ENCODE data around the gene CEP104. TPM values are rescaled to one million over a fixed set of nuclear protein-coding genes. Genes with fewer than 3 reads are reported as not detected.

Gene CEP104
- total RNA-seq, 2 experiments from 2014 or later = 36.6 to 41.6 TPM

DNA sequence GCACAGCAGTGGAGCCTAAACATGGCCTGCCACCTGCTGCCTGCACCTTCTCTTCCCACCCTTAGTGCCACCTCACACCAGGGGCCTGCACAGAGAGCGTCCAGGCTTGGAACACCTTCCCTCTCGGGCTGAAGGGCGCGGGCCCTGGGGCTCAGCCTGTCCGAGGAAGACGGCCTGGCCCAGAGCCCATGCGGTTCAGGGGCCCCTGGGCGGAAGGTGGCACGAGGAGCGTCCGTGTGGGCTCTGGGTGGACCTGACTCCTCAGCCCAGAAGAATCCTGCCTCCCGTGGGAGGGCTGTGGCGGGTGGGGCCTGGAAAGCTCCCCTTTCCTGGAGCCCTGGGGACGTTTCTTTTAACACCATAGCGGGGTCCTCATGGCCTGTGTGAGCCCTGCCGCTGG, 19.7 kb upstream of the CEP104 start:
- CTCF ChIA-PET = no interaction called here
- POLR2A ChIA-PET = no interaction called here

DNA sequence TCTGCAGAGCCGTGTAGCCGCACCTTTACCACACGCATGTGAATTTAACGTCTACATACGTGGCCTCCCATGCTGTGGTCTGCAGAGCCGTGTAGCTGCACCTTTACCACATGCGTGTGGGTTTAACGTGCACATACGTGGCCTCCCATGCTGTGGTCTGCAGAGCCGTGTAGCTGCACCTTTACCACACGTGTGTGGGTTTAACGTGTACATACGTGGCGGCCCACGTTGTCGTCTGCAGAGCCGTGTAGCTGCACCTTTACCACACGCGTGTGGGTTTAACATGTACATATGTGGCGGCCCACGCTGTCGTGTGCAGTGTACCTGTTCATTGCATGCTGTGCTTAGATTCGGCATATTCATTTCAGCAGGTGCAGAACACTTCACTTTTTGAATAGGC, 17.7 kb upstream of the CEP104 start:
- ChIA-PET POLR2A (no interaction called here), CTCF (no interaction called here)

DNA sequence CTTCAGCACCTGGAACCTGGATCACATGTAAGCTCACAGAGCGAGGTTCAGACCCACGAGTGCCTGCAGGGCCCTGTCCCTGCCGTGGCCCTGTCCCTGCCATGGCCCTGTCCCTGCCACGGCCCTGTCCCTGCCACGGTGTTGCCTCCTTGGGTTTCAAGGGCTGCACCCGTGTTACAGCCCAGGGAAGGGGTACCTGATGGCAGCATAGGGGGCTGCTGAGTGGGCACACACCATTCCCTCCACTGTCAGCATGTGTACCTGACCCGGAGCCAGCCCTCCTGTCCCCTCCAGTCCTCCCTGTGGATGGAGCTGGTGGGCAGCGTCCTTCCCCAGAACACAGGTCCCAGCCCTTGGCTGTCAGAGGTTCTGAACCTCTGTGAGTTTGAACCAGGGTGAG, 15.5 kb upstream of the CEP104 start:
- ChIA-PET CTCF (no interaction called here), POLR2A (no interaction called here)

DNA sequence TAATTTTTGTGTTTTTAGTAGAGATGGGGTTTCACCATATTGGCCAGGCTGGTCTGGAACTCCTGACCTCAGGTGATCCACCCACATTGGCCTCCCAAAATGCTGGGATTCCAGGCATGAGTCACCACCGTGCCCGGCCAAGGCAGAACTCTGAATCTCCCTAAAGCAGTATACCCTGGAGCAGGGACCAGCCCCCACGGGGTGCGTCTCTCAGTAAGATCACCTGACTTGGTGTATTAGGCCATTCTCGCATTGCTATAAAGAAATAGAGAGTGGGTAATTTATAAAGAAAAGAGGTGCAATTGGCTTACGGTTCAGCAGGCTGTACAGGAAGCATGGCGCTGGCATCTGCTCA, 14.4 kb upstream of the CEP104 start:
- CTCF ChIA-PET = no interaction called here
- POLR2A ChIA-PET = no interaction called here

DNA sequence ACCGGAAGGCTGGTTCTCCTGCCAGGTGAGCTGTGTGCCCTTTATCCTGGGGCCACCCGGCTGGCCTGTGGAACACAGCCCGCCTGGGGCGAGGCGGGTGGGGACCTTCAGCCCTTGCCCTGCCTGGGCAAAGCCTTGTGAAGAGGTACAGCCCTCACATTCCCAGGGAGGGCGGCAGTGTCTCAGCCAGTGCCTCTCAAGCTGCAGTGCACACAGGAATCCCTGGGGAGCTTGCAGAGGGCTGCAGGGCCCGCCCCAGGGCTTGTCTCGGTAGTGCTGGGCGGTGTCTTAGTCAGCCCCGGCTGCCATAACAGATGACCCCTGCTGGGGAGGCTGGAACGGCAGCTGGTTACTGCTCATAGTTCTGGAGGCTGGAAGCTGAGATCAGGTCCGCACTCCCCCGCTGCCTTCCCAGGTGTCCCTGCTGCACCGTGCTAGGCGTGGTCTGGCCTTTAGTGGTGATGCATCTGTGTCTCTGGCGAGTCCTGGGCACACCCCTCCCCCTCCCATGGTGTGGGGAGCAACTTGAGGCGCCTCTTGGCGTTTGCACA, 12.8 kb upstream of the CEP104 start:
- CTCF ChIA-PET = no interaction called here
- POLR2A ChIA-PET = no interaction called here

DNA sequence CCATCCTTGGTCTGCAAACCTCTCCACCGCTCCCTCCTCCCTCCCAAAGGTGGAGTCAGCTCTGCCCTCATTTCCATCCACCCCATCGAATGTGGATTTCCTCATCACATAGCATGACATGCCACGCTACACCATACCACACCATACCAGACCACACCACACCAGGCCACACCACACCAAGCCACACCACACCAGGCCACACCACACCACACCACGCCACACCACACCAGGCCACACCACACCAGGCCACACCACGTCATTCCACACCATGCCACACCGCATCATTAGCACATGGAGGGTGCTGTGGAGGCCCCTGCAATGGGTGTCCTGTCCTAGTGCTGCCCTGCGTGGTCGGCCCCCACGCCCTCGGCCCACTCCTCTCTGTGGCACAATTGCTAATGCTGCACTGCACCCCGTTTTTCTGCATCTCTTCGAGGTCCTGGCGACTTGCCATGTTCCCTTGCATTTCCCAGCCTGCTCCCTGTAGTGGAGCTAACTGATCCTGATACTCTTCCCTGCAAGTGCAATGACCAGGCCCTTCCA, 11.5 kb upstream of the CEP104 start:
- ChIA-PET CTCF (no interaction called here), POLR2A (no interaction called here)

DNA sequence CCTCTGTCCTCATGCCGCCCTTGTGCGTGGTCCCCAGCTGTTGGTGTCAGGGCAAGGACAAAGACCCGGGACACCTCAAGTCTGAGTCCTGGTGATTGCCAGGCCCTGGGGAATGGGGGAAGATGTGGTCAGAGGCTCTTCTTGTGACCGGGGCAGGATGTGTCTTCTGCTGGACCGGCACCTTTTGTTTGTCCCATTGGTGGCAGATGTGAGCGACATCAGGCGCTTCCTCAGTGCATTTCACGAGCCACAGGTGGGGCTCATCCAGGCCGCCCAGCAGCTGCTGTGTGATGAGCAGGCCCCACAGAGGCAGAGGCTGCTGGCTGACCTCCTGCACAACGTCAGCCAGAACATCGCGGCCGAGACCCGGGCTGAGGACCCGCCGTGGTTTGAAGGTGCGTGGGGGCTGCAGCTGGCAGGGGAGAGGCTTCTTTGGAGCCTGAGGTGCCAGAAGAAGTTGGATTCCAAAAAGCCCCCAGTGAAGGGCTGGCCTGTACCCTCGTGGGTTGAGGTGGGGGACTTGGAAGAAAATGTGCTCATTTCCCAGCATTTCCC, 8.7 kb upstream of the CEP104 start:
- CTCF ChIA-PET = no interaction called here
- POLR2A ChIA-PET = no interaction called here

DNA sequence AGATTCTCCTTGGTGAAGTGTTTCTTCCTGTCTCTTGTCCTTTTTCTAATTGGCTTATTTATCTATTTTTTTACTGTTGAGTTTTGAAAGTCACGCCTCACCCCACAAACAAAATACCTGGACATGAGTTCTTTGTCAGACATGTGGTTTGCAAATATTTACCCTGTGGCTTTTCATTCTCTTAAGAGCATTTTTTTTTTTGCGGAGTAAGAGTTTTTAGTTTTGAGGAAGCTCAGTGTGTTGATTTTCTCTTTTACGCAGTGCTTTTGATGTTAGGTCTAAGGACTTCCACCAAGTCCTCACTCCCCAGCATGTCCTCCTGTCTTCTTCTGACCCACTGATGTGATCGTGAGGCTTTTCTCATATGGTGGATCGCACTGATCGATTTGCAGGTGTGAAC, 7.9 kb upstream of the CEP104 start:
- CTCF ChIA-PET = no interaction called here
- POLR2A ChIA-PET = no interaction called here

DNA sequence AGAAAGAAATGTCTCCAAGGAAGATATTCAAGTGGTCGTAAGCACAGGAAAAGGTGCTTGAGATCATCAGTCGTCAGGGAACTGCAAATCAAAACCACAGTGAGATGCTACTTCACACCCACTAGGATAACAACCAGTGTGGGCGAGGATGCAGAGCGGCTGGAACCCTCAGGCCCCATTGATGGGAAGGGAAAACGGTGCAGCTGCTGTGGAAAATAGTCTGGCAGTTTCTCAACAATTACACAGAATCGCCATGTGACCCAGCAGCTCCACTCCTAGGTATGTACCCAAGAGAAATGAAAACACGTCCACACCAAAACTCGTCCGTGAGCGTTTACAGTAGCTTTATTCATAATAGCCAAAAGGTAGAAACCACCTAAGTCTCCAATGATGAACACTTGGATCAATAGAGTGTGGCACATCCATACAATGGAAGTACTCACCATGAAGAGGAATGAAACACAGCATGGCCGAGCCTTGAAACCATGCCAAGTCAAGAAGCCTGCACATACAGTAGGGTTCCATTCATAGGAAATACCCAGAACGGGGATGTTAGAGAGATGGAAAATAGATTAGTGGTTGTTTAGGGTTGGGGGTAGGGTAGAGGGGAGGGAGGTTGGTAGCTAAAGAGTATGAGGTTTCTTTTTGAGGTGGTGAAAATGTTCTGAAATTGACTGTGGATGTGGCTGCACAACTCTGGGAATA, 6.4 kb upstream of the CEP104 start:
- POLR2A ChIA-PET = no interaction called here
- CTCF ChIA-PET = no interaction called here

DNA sequence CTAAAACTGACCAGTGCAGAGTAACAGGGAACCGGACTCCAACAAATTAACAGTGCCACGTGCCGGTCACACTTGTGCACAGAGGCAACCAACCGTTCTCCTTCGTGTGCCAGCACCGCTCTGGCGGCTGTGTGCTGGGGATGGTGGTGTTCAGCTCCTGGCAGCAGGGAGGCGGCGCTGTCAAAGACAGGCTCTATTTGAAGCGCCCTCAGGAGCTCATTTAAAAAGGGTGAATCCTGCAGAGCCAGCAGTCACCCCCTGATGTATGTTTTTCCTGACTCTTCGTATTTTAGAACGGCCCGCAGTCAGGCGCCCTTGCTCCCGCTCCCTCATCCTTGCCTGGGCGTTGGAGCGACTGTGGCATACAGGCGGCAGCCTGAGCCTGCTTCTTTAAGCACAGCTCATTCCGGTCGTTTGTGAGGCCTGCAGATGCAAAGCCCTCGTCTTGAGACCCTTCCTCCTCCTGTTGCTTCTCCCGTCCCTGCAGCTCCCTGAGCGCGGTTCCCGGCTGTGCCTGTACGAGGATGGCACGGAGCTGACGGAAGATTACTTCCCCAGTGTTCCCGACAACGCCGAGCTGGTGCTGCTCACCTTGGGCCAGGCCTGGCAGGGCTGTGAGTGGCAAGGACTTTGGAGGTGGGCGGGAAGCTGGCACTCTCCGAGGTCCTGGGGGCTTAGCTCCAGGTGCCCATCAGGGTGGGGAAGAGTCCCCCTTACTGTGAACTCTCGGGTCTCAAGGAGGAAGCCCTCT, 1.4 kb upstream of the CEP104 start:
- POLR2A ChIA-PET = interaction anchor here (1.6 kb wide), 1 partner anchor 41 kb away, joined by 10 read pairs; the partner anchor contains the start of gene C1orf174
- CTCF ChIA-PET = interaction anchor here (1.2 to 2.1 kb wide), 3 partner anchors 32 to 49 kb away, joined by 4 to 6 read pairs (median 6); partner anchors contain the start of gene C1orf174

DNA sequence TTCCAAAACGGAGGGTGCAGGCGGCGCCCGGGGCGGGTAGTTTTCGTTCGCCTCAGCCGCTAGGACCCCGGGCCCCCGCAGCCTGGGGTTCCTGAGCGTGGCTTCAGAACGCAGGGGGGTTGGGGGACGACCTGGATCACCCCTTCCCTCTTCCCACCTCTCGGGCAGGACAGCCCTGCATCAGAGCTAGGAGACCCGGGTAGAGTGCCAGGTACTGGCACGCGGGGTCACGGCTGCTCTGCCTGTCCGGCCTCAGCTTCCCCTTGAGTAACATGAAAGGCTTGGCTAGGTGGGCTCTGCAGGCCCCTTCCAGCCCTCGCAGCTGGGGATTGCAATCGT, 749 bp upstream of the CEP104 start:
- CTCF ChIA-PET = interaction anchor here (0.8 to 2.1 kb wide), 3 partner anchors 42 to 49 kb away, joined by 3 to 6 read pairs (median 6); partner anchors contain the start of gene C1orf174
- POLR2A ChIA-PET = interaction anchor here (1.6 kb wide), 1 partner anchor 42 kb away, joined by 10 read pairs; the partner anchor contains the start of gene C1orf174

DNA sequence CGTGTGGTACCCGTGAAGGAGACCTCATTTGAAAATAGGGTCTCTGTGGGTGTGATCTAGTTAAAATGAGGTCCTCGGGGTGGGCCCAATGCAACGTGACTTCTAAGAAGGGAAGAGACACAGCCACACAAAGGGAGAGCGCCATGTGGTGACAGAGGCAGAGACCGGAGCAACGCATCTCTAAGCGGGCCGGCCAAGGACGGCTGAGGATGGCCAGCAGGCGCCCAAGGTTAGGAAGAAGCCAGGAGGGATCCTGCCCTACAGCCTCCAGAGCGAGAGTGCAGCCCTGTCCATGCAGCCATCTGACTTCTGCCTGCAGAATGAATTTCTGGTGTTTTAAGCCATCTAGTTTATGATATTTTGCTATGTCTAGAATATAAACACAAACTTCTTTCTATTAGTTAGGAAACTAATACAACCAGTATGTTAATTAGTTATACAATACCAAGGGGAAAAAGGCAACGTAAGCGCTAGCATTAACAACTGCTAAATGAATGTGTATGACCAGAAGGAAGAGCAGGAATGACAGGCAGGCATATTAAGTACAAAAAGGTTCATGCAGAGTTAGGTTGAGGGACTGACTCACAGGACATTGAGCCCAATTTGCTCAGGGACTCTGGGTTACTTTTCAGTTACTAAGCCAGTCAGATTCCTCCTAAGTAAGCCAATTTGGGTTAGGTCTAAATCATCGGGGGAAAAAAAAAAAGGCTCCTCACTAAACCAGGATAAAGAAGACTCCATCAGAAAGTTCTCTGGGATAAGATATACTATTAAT, 4.1 kb downstream of the CEP104 start:
- POLR2A ChIA-PET = no interaction called here

DNA sequence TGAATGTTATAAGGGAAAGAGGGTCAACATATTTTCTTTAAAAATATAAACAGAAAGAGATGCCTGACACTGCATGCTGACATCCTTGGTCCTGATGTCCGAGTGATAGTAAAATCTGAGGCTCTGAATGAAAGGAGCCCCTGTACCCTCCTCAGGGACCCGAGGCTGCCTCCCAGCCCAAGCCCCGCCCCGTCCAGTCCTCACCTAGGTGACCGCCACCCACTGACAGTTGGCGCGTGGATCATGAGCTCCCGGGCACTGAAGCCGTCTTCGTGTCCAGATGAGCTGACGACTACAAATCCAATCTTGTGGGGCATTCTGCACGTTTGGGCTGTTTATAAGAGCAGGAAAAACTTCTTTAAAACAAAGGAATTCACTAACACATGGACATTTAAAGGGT, 4.9 kb downstream of the CEP104 start:
- POLR2A ChIA-PET = no interaction called here
- CTCF ChIA-PET = no interaction called here

More for the DNA sequence above, 4.1 kb downstream of the CEP104 start:
- CTCF ChIA-PET = no interaction called here

DNA sequence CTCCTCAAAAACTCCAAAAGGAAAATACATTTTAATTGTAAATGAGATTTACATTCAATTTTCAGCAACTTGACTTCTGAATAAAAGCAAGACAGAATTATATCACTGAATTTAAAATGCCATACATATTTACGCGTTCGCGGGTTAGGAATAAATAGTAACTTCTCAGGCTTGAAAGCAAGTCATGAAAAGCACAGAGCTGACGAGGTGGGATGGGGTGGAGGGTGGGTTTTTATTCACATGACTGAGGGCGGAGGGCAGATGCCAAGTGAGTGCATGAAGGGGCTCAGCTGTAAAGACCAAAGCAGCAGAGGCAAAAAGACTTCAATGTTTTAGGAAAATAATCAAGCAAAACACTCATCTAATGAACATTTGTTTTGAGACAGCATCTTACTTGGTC, 5.7 kb downstream of the CEP104 start:
- POLR2A ChIA-PET = no interaction called here
- CTCF ChIA-PET = no interaction called here

DNA sequence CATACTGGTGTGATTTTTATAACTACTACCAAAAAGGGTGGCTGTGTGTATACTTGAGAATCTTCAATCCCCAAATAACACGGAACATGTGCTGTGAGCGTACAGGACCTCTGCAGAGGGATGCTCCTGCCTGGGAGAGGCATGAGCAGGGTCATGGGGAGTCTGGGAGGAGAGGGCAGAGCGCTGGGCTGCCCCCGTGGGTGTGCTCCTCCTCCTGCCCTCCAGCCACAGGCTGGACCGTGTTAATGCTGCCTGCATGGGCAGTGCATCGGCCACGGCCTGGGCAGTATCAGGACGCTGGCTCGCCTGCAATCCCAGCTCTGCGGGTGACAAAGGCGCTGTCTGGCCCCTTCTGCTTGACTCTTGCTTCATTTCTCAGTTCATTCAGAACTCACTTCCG, 6.2 kb downstream of the CEP104 start:
- CTCF ChIA-PET = no interaction called here

DNA sequence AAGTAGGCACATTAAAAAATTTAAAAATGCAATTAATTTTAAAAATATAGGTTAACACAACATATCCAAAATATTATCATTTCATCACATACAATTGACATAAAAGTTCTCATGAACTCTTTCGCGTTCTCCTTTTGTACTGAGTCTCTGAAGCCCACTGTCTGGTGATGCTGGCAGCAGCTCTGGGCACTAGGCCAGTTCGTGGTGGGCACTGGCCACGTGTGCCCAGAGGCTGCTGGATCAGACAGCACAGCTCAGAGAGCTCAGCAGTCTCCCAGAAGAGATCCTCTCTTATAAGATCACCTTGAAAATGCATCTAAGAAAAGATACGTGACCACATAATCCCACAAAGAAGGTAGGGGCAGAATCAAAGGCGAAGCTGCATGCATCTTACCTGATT, 9.9 kb downstream of the CEP104 start:
- POLR2A ChIA-PET = no interaction called here
- CTCF ChIA-PET = no interaction called here

More for the DNA sequence above, 6.2 kb downstream of the CEP104 start:
- POLR2A ChIA-PET = no interaction called here

DNA sequence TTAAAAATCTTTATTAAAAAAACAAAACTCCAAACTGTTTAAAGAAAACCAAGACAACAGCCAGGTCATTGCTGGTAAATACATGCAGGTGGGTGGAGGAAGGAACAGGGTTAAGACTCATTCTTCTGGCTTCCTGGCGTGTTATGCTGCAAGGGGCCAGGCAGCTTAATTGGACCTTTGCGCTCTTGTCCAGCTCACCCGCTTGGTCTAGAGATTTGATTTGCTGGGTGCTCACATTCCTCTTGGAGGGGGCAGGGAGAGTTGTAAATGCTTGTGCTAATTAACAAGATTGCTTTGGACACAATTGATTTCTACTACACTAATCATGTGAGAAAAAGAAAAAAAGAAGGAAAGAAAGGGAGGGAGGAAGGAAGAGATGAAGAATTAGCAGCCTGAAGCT, 10.5 kb downstream of the CEP104 start:
- ChIA-PET POLR2A (no interaction called here), CTCF (no interaction called here)

DNA sequence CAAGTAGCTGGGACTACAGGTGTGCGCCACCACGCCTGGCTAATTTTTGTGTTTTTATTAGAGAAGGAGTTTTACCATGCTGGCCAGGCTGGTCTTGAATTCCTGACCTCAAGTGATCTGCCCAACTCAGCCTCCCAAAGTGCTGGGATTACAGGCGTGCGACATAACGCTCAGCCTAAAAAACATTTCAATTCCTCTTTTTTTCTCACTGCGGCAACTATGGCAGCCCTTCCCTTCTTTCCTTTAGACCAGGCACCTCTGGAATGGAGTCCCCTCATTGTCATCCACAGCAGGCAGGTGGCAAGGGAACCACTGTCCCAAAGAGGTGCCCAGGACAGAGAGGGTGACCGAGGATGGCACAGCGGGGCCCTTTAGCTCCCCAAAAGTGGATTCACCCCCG, 14.1 kb downstream of the CEP104 start:
- ChIA-PET CTCF (no interaction called here), POLR2A (no interaction called here)

DNA sequence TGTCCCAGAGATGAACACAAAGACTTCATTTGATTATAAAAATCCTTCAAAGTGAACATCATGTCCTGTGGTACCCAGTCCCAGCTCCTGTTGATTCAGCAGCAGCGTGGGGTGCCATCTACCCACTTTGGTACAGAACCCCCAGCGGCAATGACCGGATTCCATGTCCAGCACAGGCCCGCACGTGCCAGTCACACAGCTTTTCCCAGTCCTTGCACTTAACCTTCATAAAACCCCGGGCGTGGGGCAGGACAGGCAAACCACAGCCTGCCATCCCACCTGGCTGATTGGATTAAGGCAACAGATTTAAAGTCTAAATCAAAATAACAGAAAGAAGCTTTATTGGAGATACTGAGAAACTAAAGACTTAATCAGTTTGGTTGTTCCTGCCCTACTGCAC, 15.5 kb downstream of the CEP104 start:
- CTCF ChIA-PET = no interaction called here
- POLR2A ChIA-PET = no interaction called here

DNA sequence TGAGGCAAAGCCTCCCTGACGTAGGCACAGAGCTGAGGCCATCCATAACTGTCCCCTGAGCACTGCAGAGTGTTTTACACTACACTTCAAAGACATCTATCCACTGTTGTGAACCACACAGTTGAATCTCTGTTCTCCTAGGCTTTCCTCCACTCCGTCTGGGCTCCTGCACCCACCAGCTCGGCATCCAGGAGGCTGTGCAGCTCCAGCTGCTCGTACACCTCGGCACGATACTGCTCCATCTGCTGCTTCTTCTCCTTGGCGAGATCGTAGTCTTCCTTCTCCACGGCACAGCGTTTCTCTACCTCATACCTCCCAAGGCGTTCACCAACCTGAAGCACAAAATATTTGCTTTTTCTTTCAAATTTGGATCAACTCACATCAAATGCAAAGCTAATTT, 18.2 kb downstream of the CEP104 start:
- POLR2A ChIA-PET = no interaction called here
- CTCF ChIA-PET = interaction anchor here (0.6 kb wide), 1 partner anchor 73 kb away, joined by 3 read pairs; no protein-coding TSS in a partner anchor
